ENCODE results near the gene RYR3.

RYR3 gene

DNA sequence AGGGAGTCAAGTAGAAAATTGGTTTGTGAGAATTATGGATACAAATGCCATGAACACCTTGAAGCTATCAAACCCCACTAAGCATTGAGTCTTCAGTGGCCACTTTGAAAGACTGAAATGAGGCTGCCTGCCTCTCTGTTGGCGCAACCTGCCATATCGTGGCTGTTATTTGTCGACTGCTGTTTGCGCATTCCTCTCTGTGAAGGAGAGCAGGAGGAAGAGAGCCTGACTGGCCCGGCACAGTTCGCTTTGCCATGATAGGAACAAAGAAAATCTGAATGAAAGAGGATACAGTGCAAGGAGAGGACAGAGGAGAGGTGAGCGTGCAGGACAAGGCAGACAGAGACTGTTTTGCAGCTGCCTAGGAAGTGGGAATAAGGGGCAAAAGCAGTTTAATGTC lies 289.4 kb downstream of the RYR3 start:
- no peak overlapping the region for H3K4me3 ChIP-seq (ENCODE audit: low read length)
- no peak for DNase-seq (ENCODE audit: low read depth)
- TF ChIP-seq, protein P1, sequence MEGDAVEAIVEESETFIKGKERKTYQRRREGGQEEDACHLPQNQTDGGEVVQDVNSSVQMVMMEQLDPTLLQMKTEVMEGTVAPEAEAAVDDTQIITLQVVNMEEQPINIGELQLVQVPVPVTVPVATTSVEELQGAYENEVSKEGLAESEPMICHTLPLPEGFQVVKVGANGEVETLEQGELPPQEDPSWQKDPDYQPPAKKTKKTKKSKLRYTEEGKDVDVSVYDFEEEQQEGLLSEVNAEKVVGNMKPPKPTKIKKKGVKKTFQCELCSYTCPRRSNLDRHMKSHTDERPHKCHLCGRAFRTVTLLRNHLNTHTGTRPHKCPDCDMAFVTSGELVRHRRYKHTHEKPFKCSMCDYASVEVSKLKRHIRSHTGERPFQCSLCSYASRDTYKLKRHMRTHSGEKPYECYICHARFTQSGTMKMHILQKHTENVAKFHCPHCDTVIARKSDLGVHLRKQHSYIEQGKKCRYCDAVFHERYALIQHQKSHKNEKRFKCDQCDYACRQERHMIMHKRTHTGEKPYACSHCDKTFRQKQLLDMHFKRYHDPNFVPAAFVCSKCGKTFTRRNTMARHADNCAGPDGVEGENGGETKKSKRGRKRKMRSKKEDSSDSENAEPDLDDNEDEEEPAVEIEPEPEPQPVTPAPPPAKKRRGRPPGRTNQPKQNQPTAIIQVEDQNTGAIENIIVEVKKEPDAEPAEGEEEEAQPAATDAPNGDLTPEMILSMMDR (conservative IDR thresholded peaks at IDR 0.05; ENCODE audit: low read length): no peak

DNA sequence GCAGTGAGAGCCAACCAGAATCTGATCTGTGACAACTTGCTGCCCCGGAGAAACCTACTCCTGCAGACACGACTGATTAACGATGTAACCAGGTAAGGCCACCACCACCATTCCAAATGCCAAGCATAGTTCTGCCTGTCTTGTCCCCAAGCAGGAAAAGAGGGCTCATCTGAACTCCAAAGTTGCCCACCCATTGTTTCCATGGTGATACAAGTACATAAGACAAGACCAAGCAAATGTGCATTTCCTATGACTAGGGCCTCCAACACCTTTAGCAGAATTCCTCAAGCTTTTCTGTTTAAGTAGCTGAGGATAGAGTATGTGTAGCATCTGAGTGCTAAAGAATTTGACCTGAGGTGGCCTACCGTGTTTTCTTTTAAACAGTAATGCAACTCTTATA lies 290.7 kb downstream of the RYR3 start:
- no peak overlapping the region for H3K4me3 ChIP-seq (ENCODE audit: low read length)
- no peak for DNase-seq (ENCODE audit: low read depth)
- TF ChIP-seq, protein P1 (conservative IDR thresholded peaks at IDR 0.05; ENCODE audit: low read length): no peak

DNA sequence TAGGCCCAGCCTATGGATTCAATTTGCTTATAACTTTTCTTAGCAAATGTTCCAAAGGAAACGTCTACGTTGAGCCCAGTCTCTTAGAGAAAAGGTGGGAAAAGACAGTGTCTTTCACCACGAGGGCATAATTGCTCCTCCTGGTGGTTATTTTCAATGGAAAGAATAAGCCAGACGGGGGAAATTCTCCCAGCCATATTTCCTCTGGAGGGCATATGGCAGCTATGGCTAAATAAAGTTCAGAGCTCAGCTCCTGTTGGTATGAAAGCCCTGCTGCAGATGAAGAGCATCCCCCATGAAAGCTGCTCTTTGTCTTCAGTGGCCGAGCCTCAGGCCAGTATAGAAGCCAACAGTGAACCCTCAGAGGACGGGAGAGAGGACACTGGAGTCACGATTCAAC lies 297.9 kb downstream of the RYR3 start:
- TF ChIP-seq, protein P1 (conservative IDR thresholded peaks at IDR 0.05; ENCODE audit: low read length): peak; percentile 49
- no peak for DNase-seq (ENCODE audit: low read depth)
- H3K4me3 ChIP-seq (ENCODE audit: low read length): no peak overlapping the region

DNA sequence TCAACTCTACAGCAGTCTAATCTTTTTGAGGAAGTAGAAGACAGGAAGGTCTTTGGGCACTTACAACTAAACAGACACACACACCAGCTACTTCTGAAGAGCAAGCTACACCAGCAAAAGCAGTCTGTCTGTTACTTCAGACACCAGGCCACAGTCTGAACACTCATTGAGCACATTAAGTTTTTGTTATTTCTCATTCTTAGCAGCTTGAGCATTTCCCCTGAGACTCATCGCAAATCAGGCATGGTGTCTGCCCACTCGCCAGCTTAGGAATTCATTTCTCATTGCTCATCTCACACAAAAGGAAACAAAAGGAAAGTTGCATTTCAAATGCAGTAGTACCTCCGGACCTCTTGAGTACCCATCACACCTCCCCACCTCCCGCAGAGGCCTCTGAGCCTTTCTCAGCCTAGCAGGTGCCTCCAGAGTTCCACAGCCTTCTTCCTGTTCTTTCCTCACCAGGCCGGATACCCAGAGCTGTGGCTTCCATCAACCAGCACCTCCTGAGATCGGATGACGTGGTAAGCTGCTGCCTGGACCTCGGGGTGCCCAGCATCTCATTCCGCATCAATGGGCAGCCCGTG lies 302.0 kb downstream of the RYR3 start:
- DNase-seq (ENCODE audit: low read depth): peak; percentile 41
- no peak overlapping the region for H3K4me3 ChIP-seq (ENCODE audit: low read length)
- TF ChIP-seq, protein P1 (conservative IDR thresholded peaks at IDR 0.05; ENCODE audit: low read length): no peak

DNA sequence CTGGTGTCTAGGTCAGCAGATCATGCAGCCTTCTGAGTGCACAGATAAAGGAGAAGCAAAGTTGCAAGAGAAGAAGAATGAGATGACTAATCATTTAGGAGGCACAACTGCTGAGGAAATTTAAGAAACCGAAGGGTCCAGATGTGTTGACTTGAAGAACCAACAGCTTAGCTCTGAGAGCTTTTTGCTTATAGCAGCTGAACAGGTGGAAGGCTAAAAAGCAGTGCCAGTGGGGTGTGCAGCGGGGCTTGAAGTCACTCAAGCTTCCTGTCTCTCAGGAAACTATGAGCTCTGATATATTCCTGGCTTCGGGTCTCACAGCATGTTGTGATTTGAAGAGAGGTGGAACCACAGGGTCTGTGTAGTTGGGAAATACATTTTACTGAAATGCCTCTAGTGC lies 305.7 kb downstream of the RYR3 start:
- TF ChIP-seq, protein P1 (conservative IDR thresholded peaks at IDR 0.05; ENCODE audit: low read length): no peak

DNA sequence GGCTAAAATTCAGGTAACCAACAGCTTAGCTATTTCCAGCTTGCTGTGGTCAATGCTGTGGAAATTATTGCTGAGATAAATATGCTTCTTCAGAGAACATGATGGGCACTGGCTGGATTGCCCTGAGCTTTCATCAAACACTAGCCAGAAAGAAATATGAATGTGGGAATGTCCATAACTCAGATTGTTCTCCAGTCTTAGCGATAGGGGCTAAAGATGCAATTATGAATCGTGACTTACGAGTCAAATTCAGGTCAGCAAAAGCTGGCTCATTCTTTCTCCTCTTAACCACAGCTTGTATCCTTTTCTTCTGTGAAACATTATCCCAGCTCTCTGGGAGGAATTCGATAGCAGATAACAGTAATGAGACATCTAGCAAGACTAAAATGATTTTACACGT lies 307.6 kb downstream of the RYR3 start:
- TF ChIP-seq, protein P1 (conservative IDR thresholded peaks at IDR 0.05; ENCODE audit: low read length): no peak
- no peak overlapping the region for H3K4me3 ChIP-seq (ENCODE audit: low read length)
- peak; percentile 44 for DNase-seq (ENCODE audit: low read depth)

More for the DNA sequence above, 305.7 kb downstream of the RYR3 start:
- DNase-seq (ENCODE audit: low read depth): no peak
- H3K4me3 ChIP-seq (ENCODE audit: low read length): no peak overlapping the region

DNA sequence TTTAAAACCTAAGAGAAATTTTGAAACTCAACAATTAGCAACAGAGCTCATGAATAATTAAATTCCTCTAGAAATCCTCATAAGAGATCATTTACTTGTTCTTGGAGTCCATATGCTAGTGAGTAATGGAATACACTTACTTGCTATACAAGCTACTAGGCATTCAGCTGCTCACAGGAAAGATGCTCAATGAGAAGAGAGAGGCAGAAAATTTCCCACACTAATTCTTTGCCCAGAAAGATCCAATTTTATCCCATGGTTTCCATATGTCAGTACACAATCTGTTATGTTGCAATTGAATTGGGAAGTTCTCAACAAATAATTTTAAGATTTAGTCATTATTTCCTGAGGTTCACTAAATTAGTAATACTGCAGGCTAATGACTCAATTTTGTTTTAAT lies 310.4 kb downstream of the RYR3 start:
- TF ChIP-seq, protein P1 (conservative IDR thresholded peaks at IDR 0.05; ENCODE audit: low read length): no peak
- H3K4me3 ChIP-seq (ENCODE audit: low read length): no peak overlapping the region
- DNase-seq (ENCODE audit: low read depth): peak; percentile 63

All from AG10803 (cell line).